ENCODE measurements around the gene PXT1.
"Not testable (repeated sequence)": the region's sequence is repeated elsewhere in the genome, so short reads cannot be mapped to it uniquely, and the experiment has no call there.

The PXT1 gene

GRCh38 chr6:36484736-36485135, 42.1 kb upstream of the PXT1 start:
- DNase-seq (ENCODE audit: low read depth), result no peak
- H3K4me3 ChIP-seq (ENCODE audit: low read depth, low read length), result no peak overlapping the region
- TF ChIP-seq CTCF (IDR thresholded peaks at IDR 0.05; ENCODE audit: insufficient read depth, low read depth, low read length, missing control alignments), result no peak

GRCh38 chr6:36483326-36483725, 40.7 kb upstream of the PXT1 start:
- not testable (repeated sequence) for H3K4me3 ChIP-seq (ENCODE audit: low read depth, low read length); DNase-seq (ENCODE audit: low read depth)

- no peak for DNase-seq (ENCODE audit: low read depth)
- no peak for TF ChIP-seq CTCF (IDR thresholded peaks at IDR 0.05; ENCODE audit: insufficient read depth, low read depth, low read length, missing control alignments)
- no peak overlapping the region for H3K4me3 ChIP-seq (ENCODE audit: low read depth, low read length)
These were observed 36.6 kb upstream of the PXT1 start for GRCh38 chr6:36479256-36479655.

- no peak for TF ChIP-seq CTCF (IDR thresholded peaks at IDR 0.05; ENCODE audit: insufficient read depth, low read depth, low read length, missing control alignments)
- no peak for DNase-seq (ENCODE audit: low read depth)
- no peak overlapping the region for H3K4me3 ChIP-seq (ENCODE audit: low read depth, low read length)
These were observed 35.4 kb upstream of the PXT1 start for GRCh38 chr6:36478051-36478526.

GRCh38 chr6:36469946-36470345, 27.3 kb upstream of the PXT1 start:
- no peak for TF ChIP-seq CTCF (IDR thresholded peaks at IDR 0.05; ENCODE audit: insufficient read depth, low read depth, low read length, missing control alignments)
- no peak for DNase-seq (ENCODE audit: low read depth)

GRCh38 chr6:36469148-36469661, 26.6 kb upstream of the PXT1 start:
- no peak for DNase-seq (ENCODE audit: low read depth)
- TF ChIP-seq CTCF (IDR thresholded peaks at IDR 0.05; ENCODE audit: insufficient read depth, low read depth, low read length, missing control alignments), result no peak
- no peak overlapping the region for H3K4me3 ChIP-seq (ENCODE audit: low read depth, low read length)

More at GRCh38 chr6:36469946-36470345, 27.3 kb upstream of the PXT1 start:
- H3K4me3 ChIP-seq (ENCODE audit: low read depth, low read length), result no peak overlapping the region

- no peak for TF ChIP-seq CTCF (IDR thresholded peaks at IDR 0.05; ENCODE audit: insufficient read depth, low read depth, low read length, missing control alignments)
- no peak overlapping the region for H3K4me3 ChIP-seq (ENCODE audit: low read depth, low read length)
- no peak for DNase-seq (ENCODE audit: low read depth)
These were observed 25.0 kb upstream of the PXT1 start for GRCh38 chr6:36467625-36468024.

Measured in GM12865 (cell line).